Ishikawa (cell line): ENCODE data around the gene CEP57L1.

Experiments used
- CEBPB ChIP-seq: IDR thresholded peaks from 2 replicates; pipeline ENCODE4 v1.6.1; 2012
- EP300 ChIP-seq: IDR thresholded peaks from 2 replicates; pipeline ENCODE4 v1.6.1; 2012; ENCODE audit warnings: borderline replicate concordance
- FOXM1 ChIP-seq: IDR thresholded peaks from 2 replicates; pipeline ENCODE4 v1.6.1; 2012; ENCODE audit warnings: low read depth, borderline replicate concordance
- MAX ChIP-seq: IDR thresholded peaks from 2 replicates; pipeline ENCODE4 v1.6.1; 2012
- TAF1 ChIP-seq: IDR thresholded peaks from 2 replicates; pipeline ENCODE4 v1.6.1; 2012; ENCODE audit warnings: low read depth, mild to moderate bottlenecking
- TEAD4 ChIP-seq: IDR thresholded peaks from 2 replicates; pipeline ENCODE4 v1.6.1; 2012
- USF1 ChIP-seq: IDR thresholded peaks from 2 replicates; pipeline ENCODE4 v1.6.1; 2012
- YY1 ChIP-seq: IDR thresholded peaks from 2 replicates; pipeline ENCODE4 v1.6.1; 2012; ENCODE audit warnings: low read depth

- TF ChIP-seq TEAD4 (no peak), MAX (no peak), YY1 (no peak), FOXM1 (no peak), TAF1 (no peak), EP300 (no peak), CEBPB (no peak), USF1 (no peak)
Observed at GRCh38 chr6:109130065-109130464, 34.8 kb downstream of the CEP57L1 start.
